ENCODE data around the gene RNF213.

The RNF213 gene

GRCh38 chr17:80247561-80247960 lies 13.1 kb upstream of the RNF213 start:
- H3K4me3 ChIP-seq (ENCODE audit: low read length), result no peak overlapping the region
- H4K20me1 ChIP-seq (ENCODE audit: insufficient read depth, low read length), result no peaks in the 10 kb centered on the region
- no peak overlapping the region for H3K4me2 ChIP-seq (ENCODE audit: low read length)
- no peaks in the 10 kb centered on the region for H3K36me3 ChIP-seq (replicated peaks; ENCODE audit: low read depth, low read length)
- H3K79me2 ChIP-seq (ENCODE audit: low read length), result no peaks in the 10 kb centered on the region
- H3K4me1 ChIP-seq (ENCODE audit: low read length), result peaks cover 3% of the 10 kb centered on the region
- no peak overlapping the region for H2AFZ ChIP-seq (ENCODE audit: low read depth, low read length)
- H3K9me3 ChIP-seq (ENCODE audit: insufficient read depth, low read length), result no peaks in the 10 kb centered on the region
- no peak overlapping the region for H3K9ac ChIP-seq (ENCODE audit: low read length)
- H3K27ac ChIP-seq (ENCODE audit: low read length), result no peak overlapping the region
- no peaks in the 10 kb centered on the region for H3K27me3 ChIP-seq (ENCODE audit: low read depth, low read length)
- TF ChIP-seq, protein P1, sequence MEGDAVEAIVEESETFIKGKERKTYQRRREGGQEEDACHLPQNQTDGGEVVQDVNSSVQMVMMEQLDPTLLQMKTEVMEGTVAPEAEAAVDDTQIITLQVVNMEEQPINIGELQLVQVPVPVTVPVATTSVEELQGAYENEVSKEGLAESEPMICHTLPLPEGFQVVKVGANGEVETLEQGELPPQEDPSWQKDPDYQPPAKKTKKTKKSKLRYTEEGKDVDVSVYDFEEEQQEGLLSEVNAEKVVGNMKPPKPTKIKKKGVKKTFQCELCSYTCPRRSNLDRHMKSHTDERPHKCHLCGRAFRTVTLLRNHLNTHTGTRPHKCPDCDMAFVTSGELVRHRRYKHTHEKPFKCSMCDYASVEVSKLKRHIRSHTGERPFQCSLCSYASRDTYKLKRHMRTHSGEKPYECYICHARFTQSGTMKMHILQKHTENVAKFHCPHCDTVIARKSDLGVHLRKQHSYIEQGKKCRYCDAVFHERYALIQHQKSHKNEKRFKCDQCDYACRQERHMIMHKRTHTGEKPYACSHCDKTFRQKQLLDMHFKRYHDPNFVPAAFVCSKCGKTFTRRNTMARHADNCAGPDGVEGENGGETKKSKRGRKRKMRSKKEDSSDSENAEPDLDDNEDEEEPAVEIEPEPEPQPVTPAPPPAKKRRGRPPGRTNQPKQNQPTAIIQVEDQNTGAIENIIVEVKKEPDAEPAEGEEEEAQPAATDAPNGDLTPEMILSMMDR (IDR thresholded peaks at IDR 0.05; ENCODE audit: low read depth, low read length), result no peak
- TF ChIP-seq EZH2phosphoT487 (IDR thresholded peaks at IDR 0.05; ENCODE audit: low read depth), result no peak

DNA sequence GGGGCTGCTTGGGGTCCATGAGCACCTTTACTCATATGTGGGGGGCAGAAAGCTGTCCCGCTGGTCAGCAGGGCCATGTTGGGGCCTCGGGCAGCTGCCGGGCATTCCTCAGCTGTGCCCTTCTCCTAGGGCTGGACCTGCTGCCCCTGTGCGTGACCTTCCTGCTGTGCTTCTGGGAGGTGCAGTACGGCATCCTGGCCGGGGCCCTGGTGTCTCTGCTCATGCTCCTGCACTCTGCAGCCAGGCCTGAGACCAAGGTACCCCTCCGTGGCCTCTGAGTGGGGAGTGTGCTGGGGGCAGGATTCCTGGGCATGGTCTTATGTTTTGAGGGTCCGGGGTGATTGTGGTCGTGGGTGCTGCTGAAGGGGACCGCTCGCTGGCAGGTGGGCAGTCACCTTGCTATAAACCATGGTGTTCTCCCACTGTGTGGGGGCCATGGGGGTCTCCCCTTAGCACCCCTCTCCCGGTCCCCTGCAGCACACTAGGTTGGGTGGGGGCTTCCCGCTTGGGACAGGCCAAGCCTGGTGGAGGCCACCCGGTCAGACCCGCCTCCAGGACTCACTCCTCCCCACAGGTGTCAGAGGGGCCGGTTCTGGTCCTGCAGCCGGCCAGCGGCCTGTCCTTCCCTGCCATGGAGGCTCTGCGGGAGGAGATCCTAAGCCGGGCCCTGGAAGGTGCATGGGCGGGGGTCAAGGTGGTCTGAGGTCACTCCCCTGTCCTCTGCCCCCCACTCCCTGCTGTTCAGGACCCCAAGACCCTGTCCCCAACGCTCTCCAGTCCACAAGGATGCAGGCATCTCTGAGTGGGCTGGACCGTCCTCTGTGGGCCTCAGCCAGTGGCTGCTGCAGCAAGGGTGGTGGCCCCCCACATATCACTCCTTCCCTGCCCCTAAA lies 12.4 kb upstream of the RNF213 start:
- TF ChIP-seq EZH2phosphoT487 (IDR thresholded peaks at IDR 0.05; ENCODE audit: low read depth), result no peak
- TF ChIP-seq, protein P1 (IDR thresholded peaks at IDR 0.05; ENCODE audit: low read depth, low read length), result no peak
- no peak overlapping the region for H3K27ac ChIP-seq (ENCODE audit: low read length)
- no peaks in the 10 kb centered on the region for H3K79me2 ChIP-seq (ENCODE audit: low read length)
- H3K27me3 ChIP-seq (ENCODE audit: low read depth, low read length), result no peaks in the 10 kb centered on the region
- H4K20me1 ChIP-seq (ENCODE audit: insufficient read depth, low read length), result no peaks in the 10 kb centered on the region
- H3K36me3 ChIP-seq (replicated peaks; ENCODE audit: low read depth, low read length), result no peaks in the 10 kb centered on the region
- H2AFZ ChIP-seq (ENCODE audit: low read depth, low read length), result no peak overlapping the region
- H3K4me1 ChIP-seq (ENCODE audit: low read length), result peaks cover 10% of the 10 kb centered on the region
- no peak overlapping the region for H3K4me2 ChIP-seq (ENCODE audit: low read length)
- no peak overlapping the region for H3K9ac ChIP-seq (ENCODE audit: low read length)
- H3K9me3 ChIP-seq (ENCODE audit: insufficient read depth, low read length), result no peaks in the 10 kb centered on the region
- H3K4me3 ChIP-seq (ENCODE audit: low read length), result no peak overlapping the region

DNA sequence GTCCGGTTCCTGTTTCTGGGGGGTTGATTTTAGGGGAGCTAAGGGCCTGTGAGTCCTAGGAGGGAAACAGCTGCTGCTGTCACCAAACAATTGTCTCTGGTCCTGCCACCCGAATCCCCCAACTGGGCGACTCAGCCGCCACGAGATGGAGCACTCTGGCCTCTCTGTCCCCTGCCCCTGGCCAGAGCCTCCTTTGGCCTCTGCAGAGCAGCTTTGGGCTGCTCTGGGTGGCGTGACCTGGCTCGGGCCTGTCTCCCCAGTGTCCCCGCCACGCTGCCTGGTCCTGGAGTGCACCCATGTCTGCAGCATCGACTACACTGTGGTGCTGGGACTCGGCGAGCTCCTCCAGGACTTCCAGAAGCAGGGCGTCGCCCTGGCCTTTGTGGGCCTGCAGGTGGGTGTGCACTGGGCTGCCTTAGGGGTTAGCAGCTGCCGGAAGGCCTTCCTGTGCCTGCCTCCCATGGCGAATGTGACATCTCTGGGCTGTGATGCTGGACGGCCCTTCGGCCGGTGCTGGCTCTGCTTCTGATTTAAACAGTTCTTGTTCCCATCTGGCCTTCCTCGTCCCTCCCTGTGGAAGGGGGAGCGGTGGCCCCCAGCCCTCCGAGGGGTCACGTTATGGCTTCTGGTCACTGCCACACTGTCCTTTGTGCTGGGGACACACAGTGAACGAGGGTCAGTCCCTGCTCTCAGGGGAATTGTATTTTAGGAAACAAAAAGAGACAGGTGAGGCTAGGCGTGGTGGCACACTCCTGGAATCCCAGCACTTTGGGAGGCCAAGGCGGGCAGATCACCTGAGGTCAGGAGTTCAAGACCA lies 11.6 kb upstream of the RNF213 start:
- Histone ChIP-seq H3K27ac (ENCODE audit: low read length) (no peak overlapping the region), H3K9ac (ENCODE audit: low read length) (no peak overlapping the region), H3K4me2 (ENCODE audit: low read length) (no peak overlapping the region), H2AFZ (ENCODE audit: low read depth, low read length) (no peak overlapping the region), H3K79me2 (ENCODE audit: low read length) (no peaks in the 10 kb centered on the region), H3K4me3 (ENCODE audit: low read length) (no peak overlapping the region), H3K4me1 (ENCODE audit: low read length) (peaks cover 18% of the 10 kb centered on the region), H3K27me3 (ENCODE audit: low read depth, low read length) (no peaks in the 10 kb centered on the region), H3K36me3 (replicated peaks; ENCODE audit: low read depth, low read length) (no peaks in the 10 kb centered on the region), H4K20me1 (ENCODE audit: insufficient read depth, low read length) (no peaks in the 10 kb centered on the region), H3K9me3 (ENCODE audit: insufficient read depth, low read length) (no peaks in the 10 kb centered on the region)
- TF ChIP-seq EZH2phosphoT487 (IDR thresholded peaks at IDR 0.05; ENCODE audit: low read depth), result no peak
- TF ChIP-seq, protein P1 (IDR thresholded peaks at IDR 0.05; ENCODE audit: low read depth, low read length), result no peak

- no peak overlapping the region for H3K4me2 ChIP-seq (ENCODE audit: low read length)
- H3K4me3 ChIP-seq (ENCODE audit: low read length), result no peak overlapping the region
- H2AFZ ChIP-seq (ENCODE audit: low read depth, low read length), result no peak overlapping the region
- no peaks in the 10 kb centered on the region for H4K20me1 ChIP-seq (ENCODE audit: insufficient read depth, low read length)
- H3K27ac ChIP-seq (ENCODE audit: low read length), result no peak overlapping the region
- no peaks in the 10 kb centered on the region for H3K27me3 ChIP-seq (ENCODE audit: low read depth, low read length)
- H3K36me3 ChIP-seq (replicated peaks; ENCODE audit: low read depth, low read length), result no peaks in the 10 kb centered on the region
- no peak overlapping the region for H3K9ac ChIP-seq (ENCODE audit: low read length)
- TF ChIP-seq EZH2phosphoT487 (IDR thresholded peaks at IDR 0.05; ENCODE audit: low read depth), result no peak
- TF ChIP-seq, protein P1 (IDR thresholded peaks at IDR 0.05; ENCODE audit: low read depth, low read length), result no peak
- no peaks in the 10 kb centered on the region for H3K79me2 ChIP-seq (ENCODE audit: low read length)
- H3K9me3 ChIP-seq (ENCODE audit: insufficient read depth, low read length), result no peaks in the 10 kb centered on the region
- H3K4me1 ChIP-seq (ENCODE audit: low read length), result peaks cover 47% of the 10 kb centered on the region
These were observed 8.7 kb upstream of the RNF213 start for GRCh38 chr17:80251966-80252365.

Measured in OCI-LY3 (cell line).